ENCODE data around the gene TRAM2. TPM values are rescaled to one million over a fixed set of nuclear protein-coding genes. Genes with fewer than 3 reads are reported as not detected.

The TRAM2 gene
- total RNA-seq, 1 experiment from 2014 or later, result 13.4 TPM

DNA sequence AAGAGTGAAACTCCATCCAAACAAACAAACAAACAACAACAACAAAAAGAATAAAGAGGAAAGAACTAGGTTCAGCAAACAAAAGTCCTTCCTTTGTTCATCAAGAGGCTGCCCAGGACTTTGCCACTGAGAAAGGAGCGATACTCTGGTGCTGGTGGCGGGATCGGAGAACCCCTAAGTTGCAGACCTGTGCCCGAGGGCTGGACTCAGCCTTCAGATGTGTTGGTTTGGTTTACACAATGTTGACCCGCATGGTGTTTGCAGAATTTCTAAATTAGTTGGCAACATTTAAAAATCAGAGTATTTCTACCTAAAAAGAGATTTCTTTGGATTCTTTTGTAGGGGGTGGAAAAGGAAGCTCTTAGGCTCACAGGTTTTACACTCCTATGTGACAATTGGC lies 42.5 kb downstream of the TRAM2 start (continued):
- TF ChIP-seq, protein P1, sequence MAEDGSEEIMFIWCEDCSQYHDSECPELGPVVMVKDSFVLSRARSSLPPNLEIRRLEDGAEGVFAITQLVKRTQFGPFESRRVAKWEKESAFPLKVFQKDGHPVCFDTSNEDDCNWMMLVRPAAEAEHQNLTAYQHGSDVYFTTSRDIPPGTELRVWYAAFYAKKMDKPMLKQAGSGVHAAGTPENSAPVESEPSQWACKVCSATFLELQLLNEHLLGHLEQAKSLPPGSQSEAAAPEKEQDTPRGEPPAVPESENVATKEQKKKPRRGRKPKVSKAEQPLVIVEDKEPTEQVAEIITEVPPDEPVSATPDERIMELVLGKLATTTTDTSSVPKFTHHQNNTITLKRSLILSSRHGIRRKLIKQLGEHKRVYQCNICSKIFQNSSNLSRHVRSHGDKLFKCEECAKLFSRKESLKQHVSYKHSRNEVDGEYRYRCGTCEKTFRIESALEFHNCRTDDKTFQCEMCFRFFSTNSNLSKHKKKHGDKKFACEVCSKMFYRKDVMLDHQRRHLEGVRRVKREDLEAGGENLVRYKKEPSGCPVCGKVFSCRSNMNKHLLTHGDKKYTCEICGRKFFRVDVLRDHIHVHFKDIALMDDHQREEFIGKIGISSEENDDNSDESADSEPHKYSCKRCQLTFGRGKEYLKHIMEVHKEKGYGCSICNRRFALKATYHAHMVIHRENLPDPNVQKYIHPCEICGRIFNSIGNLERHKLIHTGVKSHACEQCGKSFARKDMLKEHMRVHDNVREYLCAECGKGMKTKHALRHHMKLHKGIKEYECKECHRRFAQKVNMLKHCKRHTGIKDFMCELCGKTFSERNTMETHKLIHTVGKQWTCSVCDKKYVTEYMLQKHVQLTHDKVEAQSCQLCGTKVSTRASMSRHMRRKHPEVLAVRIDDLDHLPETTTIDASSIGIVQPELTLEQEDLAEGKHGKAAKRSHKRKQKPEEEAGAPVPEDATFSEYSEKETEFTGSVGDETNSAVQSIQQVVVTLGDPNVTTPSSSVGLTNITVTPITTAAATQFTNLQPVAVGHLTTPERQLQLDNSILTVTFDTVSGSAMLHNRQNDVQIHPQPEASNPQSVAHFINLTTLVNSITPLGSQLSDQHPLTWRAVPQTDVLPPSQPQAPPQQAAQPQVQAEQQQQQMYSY (CRISPR knock-in tag; IDR thresholded peaks at IDR 0.05), result no peak

DNA sequence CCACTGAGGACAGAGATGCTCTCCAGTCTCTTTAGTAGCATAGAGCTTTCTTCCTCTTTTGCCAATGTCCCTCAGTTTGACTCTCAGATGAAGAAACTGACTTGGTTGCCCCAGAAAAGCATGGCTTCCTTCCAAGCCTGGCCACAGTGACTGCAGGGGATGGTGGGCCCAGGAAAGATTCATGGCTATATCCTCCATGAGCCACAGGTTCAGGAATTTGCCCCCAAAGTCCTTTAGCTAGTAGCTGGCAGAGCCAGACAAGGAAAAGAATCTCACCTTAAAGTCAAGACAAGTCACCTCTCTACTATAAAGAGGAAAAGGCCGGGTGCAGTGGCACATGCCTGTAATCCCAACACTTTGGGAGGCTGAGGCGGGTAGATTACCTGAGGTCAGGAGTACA lies 43.4 kb downstream of the TRAM2 start:
- Mint-ChIP-seq H3K4me1 (peaks cover 25% of the 10 kb centered on the region), H3K4me3 (no peak overlapping the region), H3K9me3 (no peaks in the 10 kb centered on the region), H3K27ac (no peak overlapping the region), H3K36me3 (no peaks in the 10 kb centered on the region; the same call in 1 of the 2 replicates), H3K27me3 (ENCODE audit: low read depth) (no peaks in the 10 kb centered on the region)
- no peak for DNase-seq (ENCODE audit: low spot score)
- POLR2A ChIA-PET, result no interaction called here
- ATAC-seq, result no peak
- CTCF ChIA-PET, result no interaction called here
- TF ChIP-seq NFATC4 (CRISPR knock-in tag; IDR thresholded peaks at IDR 0.05) (no peak), ZBTB21 (CRISPR knock-in tag; IDR thresholded peaks at IDR 0.05; ENCODE audit: borderline replicate concordance) (no peak), ZNF138 (CRISPR knock-in tag; conservative IDR thresholded peaks at IDR 0.05) (no peak), ZNF396 (CRISPR knock-in tag; IDR thresholded peaks at IDR 0.05; ENCODE audit: borderline replicate concordance) (no peak), ZNF671 (CRISPR knock-in tag; IDR thresholded peaks at IDR 0.05) (no peak), ZNF232 (CRISPR knock-in tag; IDR thresholded peaks at IDR 0.05) (no peak), KAT7 (CRISPR knock-in tag; IDR thresholded peaks at IDR 0.05; ENCODE audit: borderline replicate concordance) (no peak), ZNF263 (CRISPR knock-in tag; IDR thresholded peaks at IDR 0.05; ENCODE audit: low read depth) (no peak), FOXP1 (CRISPR knock-in tag; IDR thresholded peaks at IDR 0.05; ENCODE audit: borderline replicate concordance) (no peak), CBFB (CRISPR knock-in tag; IDR thresholded peaks at IDR 0.05; ENCODE audit: low read depth) (no peak), ZNF416 (CRISPR knock-in tag; IDR thresholded peaks at IDR 0.05) (no peak), JUN (CRISPR knock-in tag; IDR thresholded peaks at IDR 0.05) (no peak), SMAD4 (CRISPR knock-in tag; IDR thresholded peaks at IDR 0.05) (no peak), GABPB1 (CRISPR knock-in tag; IDR thresholded peaks at IDR 0.05) (no peak), GRHL2 (CRISPR knock-in tag; IDR thresholded peaks at IDR 0.05; ENCODE audit: insufficient replicate concordance, severe bottlenecking) (no peak)
- TF ChIP-seq, protein P2, sequence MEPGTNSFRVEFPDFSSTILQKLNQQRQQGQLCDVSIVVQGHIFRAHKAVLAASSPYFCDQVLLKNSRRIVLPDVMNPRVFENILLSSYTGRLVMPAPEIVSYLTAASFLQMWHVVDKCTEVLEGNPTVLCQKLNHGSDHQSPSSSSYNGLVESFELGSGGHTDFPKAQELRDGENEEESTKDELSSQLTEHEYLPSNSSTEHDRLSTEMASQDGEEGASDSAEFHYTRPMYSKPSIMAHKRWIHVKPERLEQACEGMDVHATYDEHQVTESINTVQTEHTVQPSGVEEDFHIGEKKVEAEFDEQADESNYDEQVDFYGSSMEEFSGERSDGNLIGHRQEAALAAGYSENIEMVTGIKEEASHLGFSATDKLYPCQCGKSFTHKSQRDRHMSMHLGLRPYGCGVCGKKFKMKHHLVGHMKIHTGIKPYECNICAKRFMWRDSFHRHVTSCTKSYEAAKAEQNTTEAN (CRISPR knock-in tag; IDR thresholded peaks at IDR 0.05), result no peak
- TF ChIP-seq, protein P3, sequence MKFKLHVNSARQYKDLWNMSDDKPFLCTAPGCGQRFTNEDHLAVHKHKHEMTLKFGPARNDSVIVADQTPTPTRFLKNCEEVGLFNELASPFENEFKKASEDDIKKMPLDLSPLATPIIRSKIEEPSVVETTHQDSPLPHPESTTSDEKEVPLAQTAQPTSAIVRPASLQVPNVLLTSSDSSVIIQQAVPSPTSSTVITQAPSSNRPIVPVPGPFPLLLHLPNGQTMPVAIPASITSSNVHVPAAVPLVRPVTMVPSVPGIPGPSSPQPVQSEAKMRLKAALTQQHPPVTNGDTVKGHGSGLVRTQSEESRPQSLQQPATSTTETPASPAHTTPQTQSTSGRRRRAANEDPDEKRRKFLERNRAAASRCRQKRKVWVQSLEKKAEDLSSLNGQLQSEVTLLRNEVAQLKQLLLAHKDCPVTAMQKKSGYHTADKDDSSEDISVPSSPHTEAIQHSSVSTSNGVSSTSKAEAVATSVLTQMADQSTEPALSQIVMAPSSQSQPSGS (CRISPR knock-in tag; IDR thresholded peaks at IDR 0.05; ENCODE audit: borderline replicate concordance, low read depth), result no peak
- TF ChIP-seq, protein P4, sequence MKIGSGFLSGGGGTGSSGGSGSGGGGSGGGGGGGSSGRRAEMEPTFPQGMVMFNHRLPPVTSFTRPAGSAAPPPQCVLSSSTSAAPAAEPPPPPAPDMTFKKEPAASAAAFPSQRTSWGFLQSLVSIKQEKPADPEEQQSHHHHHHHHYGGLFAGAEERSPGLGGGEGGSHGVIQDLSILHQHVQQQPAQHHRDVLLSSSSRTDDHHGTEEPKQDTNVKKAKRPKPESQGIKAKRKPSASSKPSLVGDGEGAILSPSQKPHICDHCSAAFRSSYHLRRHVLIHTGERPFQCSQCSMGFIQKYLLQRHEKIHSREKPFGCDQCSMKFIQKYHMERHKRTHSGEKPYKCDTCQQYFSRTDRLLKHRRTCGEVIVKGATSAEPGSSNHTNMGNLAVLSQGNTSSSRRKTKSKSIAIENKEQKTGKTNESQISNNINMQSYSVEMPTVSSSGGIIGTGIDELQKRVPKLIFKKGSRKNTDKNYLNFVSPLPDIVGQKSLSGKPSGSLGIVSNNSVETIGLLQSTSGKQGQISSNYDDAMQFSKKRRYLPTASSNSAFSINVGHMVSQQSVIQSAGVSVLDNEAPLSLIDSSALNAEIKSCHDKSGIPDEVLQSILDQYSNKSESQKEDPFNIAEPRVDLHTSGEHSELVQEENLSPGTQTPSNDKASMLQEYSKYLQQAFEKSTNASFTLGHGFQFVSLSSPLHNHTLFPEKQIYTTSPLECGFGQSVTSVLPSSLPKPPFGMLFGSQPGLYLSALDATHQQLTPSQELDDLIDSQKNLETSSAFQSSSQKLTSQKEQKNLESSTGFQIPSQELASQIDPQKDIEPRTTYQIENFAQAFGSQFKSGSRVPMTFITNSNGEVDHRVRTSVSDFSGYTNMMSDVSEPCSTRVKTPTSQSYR (CRISPR knock-in tag; IDR thresholded peaks at IDR 0.05), result no peak
- TF ChIP-seq, protein P5, sequence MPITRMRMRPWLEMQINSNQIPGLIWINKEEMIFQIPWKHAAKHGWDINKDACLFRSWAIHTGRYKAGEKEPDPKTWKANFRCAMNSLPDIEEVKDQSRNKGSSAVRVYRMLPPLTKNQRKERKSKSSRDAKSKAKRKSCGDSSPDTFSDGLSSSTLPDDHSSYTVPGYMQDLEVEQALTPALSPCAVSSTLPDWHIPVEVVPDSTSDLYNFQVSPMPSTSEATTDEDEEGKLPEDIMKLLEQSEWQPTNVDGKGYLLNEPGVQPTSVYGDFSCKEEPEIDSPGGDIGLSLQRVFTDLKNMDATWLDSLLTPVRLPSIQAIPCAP (CRISPR knock-in tag; IDR thresholded peaks at IDR 0.05), result no peak
